Measurements from ENCODE around the gene CLCN3. TPM values are rescaled to one million over a fixed set of nuclear protein-coding genes. Genes with fewer than 3 reads are reported as not detected.
"Not testable (repeated sequence)": the region's sequence is repeated elsewhere in the genome, so short reads cannot be mapped to it uniquely, and the experiment has no call there.

The CLCN3 gene
- total RNA-seq, 1 donor: 6.2 TPM

DNA sequence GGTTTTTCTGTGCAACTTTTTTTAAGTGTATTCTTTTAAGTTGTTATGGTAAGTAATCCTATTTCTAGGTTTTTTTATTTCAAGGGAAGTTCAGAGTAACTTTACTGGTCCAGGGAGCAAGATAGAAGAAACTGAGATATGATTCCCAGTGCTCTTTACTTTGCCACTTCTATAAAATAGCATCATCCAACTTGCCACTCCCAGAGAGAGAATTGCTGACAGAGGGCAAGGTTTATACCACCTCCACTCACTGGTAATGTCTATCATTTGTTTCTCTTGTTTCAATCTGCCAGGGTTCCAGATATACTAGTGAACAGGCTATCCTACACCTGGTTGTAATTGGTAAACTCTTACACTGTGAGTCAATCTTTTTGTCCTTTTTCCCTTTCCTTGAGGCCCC lies 3.5 kb upstream of the CLCN3 start:
- DNase-seq (ENCODE audit: low read depth in 2 of 3, low spot score in 2 of 3): no peak

DNA sequence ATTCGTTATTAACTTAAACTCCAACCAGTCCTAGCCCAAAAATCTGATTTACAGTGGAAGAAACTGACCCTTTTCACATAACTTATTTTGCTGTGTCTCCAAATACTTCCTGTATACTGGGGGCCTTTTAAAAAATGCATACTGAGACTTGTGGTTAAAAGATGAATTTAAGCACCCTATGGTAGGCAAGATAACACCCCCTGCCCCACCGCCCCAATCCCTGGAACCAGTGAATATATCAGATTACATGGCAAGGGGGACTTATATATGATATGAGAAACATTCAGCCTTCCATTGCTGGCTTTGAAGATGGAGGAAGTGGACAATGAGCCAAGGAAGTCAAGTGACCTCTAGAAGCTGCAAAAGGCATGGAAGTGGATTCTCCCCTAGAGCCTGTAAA lies 3.1 kb upstream of the CLCN3 start:
- DNase-seq (ENCODE audit: low read depth in 2 of 3, low spot score in 2 of 3): peak in 1 of 3 donors; percentile 5

DNA sequence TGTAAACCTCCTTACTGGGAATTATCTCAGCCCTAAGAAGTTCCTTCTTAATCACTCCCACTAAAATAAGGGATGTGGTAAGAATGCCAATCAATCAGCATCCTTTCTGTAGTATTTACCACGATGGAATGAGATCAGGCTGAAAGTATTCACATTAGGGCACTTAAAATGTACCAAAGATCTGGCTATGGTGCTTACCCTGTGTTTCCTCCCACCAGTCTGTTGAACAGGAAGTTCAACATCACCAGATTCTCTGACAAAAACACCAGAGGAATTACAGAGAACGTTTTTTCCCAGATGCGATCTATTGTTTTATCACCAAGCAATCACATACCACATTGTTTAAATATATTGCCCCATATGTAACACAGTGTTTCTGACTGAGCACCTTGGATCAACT lies 2.1 kb upstream of the CLCN3 start:
- DNase-seq (ENCODE audit: low read depth in 2 of 3, low spot score in 2 of 3): peak in 1 of 3 donors; percentile 32

DNA sequence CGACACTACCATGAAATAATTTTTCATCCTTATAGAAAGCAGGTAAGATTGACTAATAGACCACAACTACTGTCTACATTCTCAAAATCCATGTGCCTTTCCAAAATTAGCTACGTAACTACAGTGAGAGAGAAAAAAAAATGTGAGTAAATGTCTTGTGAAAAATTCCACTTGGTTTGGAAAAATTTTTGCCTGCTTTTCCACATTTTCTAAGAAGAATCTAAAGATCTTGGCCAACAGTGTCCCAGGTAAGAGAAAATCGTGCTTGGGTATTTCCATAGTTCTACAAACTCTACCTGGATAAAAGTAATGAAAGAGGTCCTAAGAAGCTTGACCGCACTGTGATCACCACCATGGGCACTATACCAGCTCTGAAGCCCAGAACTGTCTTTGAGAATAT lies 1.4 kb upstream of the CLCN3 start:
- no peak for DNase-seq (ENCODE audit: low read depth in 2 of 3, low spot score in 2 of 3)

DNA sequence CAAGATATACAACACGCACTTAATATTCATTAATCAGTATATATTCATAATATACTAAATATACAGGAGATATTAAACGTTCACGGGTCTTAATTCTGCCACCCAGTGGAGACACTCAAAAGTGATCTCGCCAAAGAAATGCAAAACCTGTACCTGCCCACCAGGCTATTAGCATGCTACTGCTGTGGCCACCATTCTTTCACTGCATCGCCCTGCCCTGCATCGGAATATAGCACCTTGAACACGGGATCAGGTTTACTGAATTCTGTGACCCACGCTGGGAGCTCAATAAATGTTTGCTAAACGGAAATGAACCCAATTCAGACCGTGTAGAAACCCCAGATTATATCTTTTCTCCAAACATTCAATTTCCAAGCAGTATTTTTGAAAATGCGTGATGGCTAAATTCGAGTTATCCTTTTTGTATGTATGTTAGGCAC lies 840 bp upstream of the CLCN3 start:
- peak in 2 of 3 donors; percentile 53 to 55 for DNase-seq (ENCODE audit: low read depth in 2 of 3, low spot score in 2 of 3)

DNA sequence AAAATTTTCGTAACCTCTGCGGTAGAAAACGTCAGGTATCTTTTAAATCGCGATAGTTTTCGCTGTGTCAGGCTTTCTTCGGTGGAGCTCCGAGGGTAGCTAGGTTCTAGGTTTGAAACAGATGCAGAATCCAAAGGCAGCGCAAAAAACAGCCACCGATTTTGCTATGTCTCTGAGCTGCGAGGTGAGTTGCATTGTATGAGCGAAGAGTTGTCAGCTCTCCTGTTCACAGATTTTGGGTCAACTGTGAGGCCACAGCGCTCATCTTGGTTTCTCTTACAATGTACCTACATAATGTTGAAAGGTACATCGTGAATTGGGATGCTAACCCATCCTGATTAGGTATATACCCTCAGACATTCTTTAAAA lies 486 bp downstream of the CLCN3 start:
- peak in 1 of 3 donors; percentile 19 for DNase-seq (ENCODE audit: low read depth in 2 of 3, low spot score in 2 of 3)

DNA sequence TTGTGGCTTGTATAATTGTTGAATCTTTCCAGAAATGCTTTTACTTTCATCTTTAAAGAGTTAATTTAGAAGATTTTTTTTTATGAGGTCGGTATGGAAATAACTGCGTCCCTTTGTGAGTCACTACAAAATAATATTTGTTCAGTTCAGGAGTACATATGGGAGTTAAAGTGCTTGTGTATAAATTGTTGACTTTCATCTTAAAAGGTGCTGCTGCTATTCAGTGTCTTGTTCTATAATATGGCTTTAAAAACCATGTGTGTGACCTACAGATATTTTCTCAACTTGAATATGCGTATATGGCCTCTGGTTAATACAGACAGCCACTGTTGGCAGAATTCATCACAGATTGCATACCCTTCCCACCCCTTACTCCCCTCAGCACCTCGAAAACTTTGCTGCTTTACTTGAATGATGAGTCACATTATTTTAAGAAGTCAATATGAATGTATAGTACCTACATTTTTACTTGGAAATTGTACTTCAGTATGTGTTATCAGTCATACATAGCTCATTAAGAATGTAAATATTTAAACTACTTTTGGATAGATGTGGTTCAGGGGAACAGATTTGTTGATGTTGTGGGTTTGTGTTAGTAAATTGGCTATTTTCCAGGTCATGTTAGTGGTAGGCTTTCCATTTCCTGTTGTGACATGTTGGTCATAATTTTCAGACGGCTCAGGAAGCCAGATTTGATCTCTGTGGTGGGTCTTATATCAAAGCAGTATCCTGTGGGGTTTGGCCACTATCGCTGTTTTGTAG lies 1.5 kb downstream of the CLCN3 start:
- DNase-seq (ENCODE audit: low read depth in 2 of 3, low spot score in 2 of 3): peak; percentile 23 to 84 (median 64)

DNA sequence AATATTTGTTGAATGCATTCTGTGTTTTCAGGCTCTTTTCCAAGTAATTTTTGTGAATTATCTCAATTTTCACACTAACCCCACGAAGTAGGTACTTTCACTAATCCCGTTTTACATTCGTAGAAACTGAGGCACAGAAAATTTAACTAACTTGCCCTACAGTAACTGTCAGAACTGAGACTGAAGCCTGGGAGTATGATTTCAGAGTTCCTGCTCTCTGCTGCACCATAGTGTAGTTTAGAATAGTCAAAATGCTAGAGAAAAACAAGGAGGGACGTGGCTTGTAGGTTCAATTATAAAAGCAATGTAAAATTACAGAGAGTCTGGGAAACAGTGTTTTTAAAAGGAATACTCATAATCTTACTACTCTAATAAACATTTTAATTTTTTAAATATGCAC lies 2.2 kb downstream of the CLCN3 start:
- no peak for DNase-seq (ENCODE audit: low read depth in 2 of 3, low spot score in 2 of 3)

DNA sequence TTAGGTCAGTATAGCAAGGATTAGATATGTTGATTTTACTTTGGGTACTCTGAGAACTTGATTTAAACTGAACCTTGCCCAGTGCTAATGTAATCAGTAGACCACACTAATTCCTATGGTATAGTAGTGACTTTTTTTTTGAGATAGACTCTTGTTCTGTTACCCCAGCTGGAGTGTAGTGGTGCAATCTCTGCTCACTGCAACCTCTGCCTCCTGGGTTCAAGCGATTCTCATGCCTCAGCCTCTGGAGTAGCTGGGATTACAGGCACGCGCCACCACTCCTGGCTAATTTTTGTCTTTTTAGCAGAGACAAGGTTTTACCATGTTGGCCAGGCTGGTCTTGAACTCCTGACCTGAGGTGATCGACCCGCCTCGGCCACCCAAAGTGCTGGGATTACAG lies 3.6 kb downstream of the CLCN3 start:
- DNase-seq (ENCODE audit: low read depth in 2 of 3, low spot score in 2 of 3): not testable (repeated sequence)

DNA sequence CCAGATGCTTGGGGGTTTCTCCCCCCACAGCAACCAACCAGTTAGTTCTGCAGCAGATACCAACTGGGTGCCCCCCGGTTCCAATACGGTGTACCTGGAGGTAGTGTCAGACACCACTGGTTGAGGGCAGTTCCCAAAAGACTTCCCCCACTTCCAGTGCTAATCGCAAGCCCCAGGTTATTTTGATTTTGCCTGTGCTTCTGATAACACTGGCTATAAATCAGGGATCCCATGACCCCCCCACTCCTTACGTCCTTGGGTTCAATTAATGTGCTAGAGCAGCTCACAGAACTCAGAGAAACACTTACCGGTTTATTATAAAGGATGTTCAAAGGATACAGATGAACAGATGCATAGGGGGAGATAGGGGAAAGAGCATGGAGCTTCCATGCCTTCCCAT lies 5.5 kb downstream of the CLCN3 start:
- no peak for DNase-seq (ENCODE audit: low read depth in 2 of 3, low spot score in 2 of 3)

DNA sequence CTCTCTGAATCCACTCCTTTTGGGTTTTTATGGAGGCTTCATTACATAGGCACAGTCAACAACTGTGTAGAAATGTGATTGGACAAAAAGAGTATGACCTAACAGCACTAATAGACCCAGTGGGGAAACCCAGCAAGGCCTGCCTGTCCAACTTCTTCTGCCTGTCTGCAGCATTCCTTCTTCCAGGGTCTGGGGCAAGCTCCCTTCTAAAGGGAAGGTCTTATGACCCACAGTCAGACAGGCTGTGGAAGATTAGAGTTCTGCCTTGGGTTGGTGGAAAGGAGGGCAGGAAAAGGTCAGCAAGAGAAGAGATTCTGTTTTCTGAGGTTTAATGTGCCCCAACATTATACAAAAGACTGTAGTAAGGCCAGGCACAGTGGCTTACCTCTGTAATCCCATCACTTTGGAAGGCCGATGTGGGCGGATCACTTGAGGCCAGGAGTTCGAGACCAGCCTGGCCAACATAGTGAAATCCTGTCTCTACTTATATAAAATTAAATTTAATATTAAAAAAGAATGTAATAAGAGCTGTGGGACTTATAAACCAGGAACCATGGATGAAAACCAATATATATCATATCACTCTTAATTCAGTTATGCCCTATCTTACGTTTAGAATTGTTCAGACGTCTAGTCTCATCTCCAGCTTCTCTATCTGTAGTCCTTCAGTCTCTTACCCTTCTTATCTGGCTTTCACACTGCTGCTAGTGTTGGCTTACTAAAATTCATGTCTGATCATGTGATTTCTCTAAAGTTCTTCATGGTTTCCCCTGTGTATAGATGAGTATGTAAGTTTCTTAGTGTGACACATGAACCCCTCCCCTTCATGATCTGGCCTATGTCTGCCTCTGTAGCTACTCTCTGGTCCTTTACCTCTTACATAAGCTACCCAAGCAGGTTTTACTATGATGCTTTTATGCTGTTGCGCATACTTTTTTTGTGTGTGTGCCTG lies 6.2 kb downstream of the CLCN3 start:
- peak in 2 of 3 donors; percentile 24 to 42 for DNase-seq (ENCODE audit: low read depth in 2 of 3, low spot score in 2 of 3)

DNA sequence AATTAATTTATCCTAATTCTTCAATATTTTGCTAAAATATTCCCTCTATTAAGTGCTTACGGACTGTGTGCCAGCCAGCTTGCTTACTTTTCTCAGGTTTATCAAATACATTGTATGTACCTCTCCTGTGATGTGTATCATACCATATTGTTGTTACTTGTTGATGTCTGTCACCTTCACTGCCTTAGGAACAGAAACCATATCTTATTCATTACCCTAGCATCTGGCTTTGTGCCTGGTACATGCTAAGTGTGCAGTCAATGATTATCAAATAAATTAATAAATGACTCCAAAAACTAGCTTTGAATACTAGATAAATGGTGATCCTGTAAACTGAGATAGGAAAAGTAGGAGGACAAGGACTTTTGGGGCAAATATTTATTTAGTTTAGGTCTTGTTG lies 6.9 kb downstream of the CLCN3 start:
- no peak for DNase-seq (ENCODE audit: low read depth in 2 of 3, low spot score in 2 of 3)

DNA sequence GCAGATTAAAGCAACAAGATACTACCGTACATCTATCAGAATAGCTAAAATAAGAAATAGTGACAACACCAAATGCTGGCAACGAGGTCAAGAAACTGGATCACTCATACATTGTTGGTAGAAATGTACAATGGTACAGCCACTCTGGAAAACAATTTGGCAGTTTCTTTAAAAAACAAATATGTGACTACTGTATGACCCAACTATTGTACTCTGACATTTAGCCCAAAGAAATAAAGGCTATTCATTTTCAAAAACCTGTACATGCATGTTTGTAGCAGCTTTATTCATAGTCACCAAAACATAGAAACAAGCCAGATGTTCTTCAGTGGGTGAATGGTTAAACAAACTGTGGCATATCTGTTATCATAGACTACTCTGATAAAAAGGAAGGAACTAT lies 8.2 kb downstream of the CLCN3 start:
- DNase-seq (ENCODE audit: low read depth in 2 of 3, low spot score in 2 of 3): no peak

DNA sequence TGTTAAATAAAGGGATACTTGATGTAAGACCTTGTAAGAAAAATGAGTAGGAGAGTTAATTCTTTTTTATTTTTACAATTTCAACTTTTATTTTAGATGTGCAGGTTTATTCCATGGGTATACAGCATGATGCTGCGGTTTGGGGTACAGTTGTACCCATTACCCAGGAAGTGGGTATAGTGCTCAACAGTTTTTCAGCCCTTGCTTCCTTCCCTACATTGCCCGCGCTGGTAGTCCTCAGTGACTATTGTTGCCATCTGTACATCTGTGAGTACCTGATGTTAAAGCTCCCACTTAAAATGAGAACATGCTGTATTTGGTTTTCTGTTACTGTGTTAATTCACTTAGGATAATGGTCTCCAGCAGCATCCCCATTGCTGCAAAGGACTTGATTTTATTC lies 9.7 kb downstream of the CLCN3 start:
- DNase-seq (ENCODE audit: low read depth in 2 of 3, low spot score in 2 of 3): no peak

DNA sequence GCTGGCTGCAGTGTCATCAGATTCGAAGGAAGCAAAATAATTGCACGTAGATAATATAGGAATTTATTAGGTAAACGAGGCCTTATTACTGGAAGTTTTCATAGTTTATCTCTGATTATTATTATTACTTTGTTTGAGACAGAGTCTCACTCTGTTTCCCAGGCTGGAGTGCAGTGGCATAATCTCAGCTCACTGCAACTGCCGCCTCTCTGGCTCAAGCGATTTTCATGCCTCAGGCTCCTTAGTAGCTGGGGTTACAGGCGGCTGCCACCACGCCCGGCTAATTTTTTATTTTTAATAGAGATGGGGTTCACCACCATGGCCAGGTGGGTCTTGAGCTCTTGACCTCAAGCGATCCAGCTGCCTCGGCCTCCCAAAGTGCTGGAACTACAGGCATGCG lies 12.5 kb downstream of the CLCN3 start:
- no peak for DNase-seq (ENCODE audit: low read depth in 2 of 3, low spot score in 2 of 3)

DNA sequence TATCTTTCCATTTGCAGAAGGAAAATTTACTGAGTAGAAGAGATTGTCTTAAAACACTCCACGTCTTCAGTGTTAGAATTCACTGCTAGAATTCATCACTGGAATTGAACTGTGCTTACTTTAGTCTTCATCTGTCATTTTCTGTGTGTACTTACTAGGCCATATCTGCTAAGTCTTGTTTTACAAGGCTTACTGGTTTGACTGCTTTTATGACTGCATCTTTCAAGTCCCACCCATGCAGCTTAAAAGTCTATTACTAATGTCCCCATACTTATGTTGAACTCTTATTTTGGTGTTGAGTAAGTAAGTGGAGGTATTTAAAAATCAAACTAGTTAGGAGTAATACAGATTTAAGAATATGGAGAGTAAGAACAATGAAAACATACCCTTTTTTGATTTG lies 14.6 kb downstream of the CLCN3 start:
- no peak for DNase-seq (ENCODE audit: low read depth in 2 of 3, low spot score in 2 of 3)

DNA sequence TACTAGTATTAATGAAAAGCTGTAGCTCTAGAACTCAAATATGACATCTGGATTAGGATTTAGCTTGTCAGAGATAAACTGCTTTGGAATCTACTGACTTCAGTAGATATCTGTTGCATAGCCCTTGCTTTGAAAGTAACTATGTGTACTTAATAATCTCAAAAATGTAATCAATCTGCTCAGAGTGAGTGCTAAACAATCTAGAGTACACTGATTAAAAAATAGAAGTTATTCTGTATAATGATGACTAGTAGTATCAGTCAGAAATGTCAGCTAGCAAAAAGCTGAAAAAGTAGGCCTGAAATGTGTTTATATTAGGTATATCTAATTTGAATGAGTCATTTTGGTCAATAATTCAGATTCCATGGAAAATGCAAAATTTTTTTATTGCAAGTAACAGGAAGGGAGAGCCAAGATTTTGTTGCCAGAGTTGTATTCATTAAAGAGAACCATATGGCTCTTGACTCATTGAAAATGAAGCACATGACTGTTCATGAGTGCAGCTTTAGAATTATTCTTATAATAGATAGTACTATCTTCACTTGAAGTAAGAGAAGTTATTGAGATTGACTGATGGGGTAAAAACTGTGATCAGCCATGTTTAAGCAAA lies 20.0 kb downstream of the CLCN3 start:
- DNase-seq (ENCODE audit: low read depth in 2 of 3, low spot score in 2 of 3): no peak

DNA sequence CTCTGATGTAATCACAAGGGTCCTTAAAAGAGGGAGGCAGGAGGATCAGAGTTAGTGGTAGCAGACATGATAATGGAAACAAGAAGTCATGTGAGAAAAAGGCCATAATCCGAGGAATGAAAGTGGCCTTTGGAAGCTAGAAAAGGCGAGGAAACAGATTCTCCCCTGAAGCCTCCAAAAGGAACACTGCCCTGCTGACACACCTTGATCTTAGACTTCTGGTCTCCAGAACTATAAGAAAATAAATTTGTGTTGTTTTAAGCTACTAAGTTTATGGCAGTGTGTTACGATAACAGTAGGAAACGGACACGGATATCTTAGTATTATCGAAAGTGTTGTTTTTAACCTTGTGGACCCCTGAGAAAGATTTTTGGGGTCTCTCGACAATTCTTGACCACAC lies 24.4 kb downstream of the CLCN3 start:
- DNase-seq (ENCODE audit: low read depth in 2 of 3, low spot score in 2 of 3): no peak

DNA sequence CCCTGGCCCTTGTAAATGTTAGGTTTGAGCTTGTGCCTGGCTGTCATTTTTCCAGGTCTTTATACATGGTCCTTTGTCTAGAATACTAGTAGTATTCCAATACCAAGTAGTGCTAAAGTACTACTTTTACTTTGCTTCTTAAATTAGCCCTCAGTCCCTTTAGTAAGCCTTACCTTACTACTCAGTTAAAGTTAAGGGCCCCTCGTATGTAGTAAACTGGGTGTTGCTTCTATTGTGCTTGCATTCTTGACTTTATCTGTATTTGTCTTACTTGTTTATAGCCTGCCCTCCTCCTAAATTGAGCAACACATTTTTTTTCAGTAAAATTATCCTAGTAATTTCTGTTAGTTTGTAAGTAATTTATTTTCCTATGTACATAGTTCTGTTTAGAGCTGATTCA lies 25.2 kb downstream of the CLCN3 start:
- DNase-seq (ENCODE audit: low read depth in 2 of 3, low spot score in 2 of 3): no peak

DNA sequence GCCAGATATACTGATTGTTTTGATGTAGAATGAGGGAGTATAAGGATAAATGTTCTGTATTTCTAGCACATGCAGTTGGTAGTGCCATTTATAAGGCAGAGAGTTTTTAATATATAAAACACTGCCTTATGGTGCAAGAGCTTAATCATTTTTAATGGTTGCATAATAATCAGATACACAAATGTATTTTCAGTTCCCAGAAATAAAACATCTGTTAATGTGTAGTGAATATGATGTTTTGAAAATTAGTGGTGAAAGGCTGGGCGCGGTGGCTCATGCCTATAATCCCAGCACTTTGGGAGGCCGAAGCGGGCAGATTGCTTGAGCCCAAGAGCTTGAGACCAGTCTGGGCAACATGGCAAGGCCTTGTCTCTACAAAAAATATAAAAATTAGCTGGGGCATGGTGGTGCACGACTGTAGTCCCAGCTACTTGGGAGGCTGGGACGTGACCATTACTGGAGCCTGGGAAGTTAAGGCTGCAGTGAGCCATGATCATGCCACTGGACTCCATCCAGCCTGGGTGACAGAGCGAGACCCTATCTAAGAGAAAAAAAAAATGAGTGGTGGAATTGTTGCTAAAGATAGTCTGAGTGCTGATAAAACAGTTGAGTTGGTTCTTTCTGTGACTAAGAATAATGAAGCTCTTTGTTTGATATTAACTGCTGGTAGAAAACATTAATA lies 29.3 kb downstream of the CLCN3 start:
- no peak for DNase-seq (ENCODE audit: low read depth in 2 of 3, low spot score in 2 of 3)
